Activated naive CD8-positive, alpha-beta T cell treated with anti-CD3 and anti-CD28 coated beads, Interleukin-2, amount 10 ng/mL, durations not matched to agents 7 days and 5 days (primary cell): ENCODE results near the gene SKA2. TPM values are rescaled to one million over a fixed set of nuclear protein-coding genes. Genes with fewer than 3 reads are reported as not detected.

ENCODE experiments used
- ATAC-seq: fragments of 150-1000 bp; cut with Tn5 transposase; one replicate; pipeline ENCODE4 v1.10.0; 2021; ENCODE audit warnings: low read depth, moderate library complexity
- POLR2A ChIA-PET: fragments of 350-600 bp; sonication (Branson Sonifier 250); formaldehyde crosslinking; loops from one replicate; lab custom pipeline; 2021; ENCODE audit warnings: antibody characterized with exemption; lab: Charles Lee
- DNase-seq: peaks from one replicate; pipeline ENCODE4 v3.0.0; 2021
- H3K27ac Mint-ChIP-seq: one replicate; pipeline ENCODE4 v1.8.0; 2022; ENCODE audit warnings: mild to moderate bottlenecking, mixed read lengths
- H3K27me3 Mint-ChIP-seq: one replicate; pipeline ENCODE4 v1.8.0; 2022; ENCODE audit warnings: mild to moderate bottlenecking, moderate library complexity, mixed read lengths
- H3K36me3 Mint-ChIP-seq: one replicate; pipeline ENCODE4 v1.8.0; 2021; ENCODE audit warnings: mild to moderate bottlenecking, mixed read lengths
- H3K4me1 Mint-ChIP-seq: one replicate; pipeline ENCODE4 v1.8.0; 2021; ENCODE audit warnings: mixed read lengths
- H3K4me3 Mint-ChIP-seq: one replicate; pipeline ENCODE4 v1.8.0; 2022; ENCODE audit warnings: mild to moderate bottlenecking, moderate library complexity, mixed read lengths
- H3K9me3 Mint-ChIP-seq: one replicate; pipeline ENCODE4 v1.8.0; 2021; ENCODE audit warnings: mixed read lengths
- total RNA-seq, 2 experiments: library from RNA; stranded (reverse); gene quantifications; one replicate each; pipeline ENCODE4 v1.2.3, GENCODE V29; 2021

SKA2 gene
- total RNA-seq, 2 experiments from 2014 or later = 71.9 to 80.3 TPM

GRCh38 chr17:59172436-59173004 lies 17.5 kb upstream of the SKA2 start:
- POLR2A ChIA-PET = no interaction called here
- ATAC-seq (no peak), DNase-seq (no peak)
- Mint-ChIP-seq H3K27me3 (no peaks in the 10 kb centered on the region), H3K4me3 (no peak overlapping the region), H3K9me3 (peaks cover 3% of the 10 kb centered on the region), H3K36me3 (peaks cover 38% of the 10 kb centered on the region), H3K4me1 (peaks cover 2% of the 10 kb centered on the region), H3K27ac (no peak overlapping the region)

- ATAC-seq = no peak
- H3K36me3 Mint-ChIP-seq = peaks cover 12% of the 10 kb centered on the region
These were observed 12.6 kb upstream of the SKA2 start for GRCh38 chr17:59167571-59168001.

GRCh38 chr17:59165933-59166342 lies 11.0 kb upstream of the SKA2 start:
- peak; percentile 65 for ATAC-seq
- no peak for DNase-seq
- Mint-ChIP-seq H3K27ac (peak overlapping the region; percentile 39), H3K4me3 (no peak overlapping the region), H3K9me3 (no peaks in the 10 kb centered on the region), H3K36me3 (peaks cover 16% of the 10 kb centered on the region), H3K4me1 (peaks cover 6% of the 10 kb centered on the region), H3K27me3 (no peaks in the 10 kb centered on the region)
- POLR2A ChIA-PET = no interaction called here

More at GRCh38 chr17:59167571-59168001, 12.6 kb upstream of the SKA2 start:
- H3K27me3 Mint-ChIP-seq = no peaks in the 10 kb centered on the region
- no peak for DNase-seq
- POLR2A ChIA-PET = no interaction called here
- H3K4me1 Mint-ChIP-seq = peaks cover 4% of the 10 kb centered on the region
- no peak overlapping the region for H3K27ac Mint-ChIP-seq
- no peak overlapping the region for H3K4me3 Mint-ChIP-seq
- no peaks in the 10 kb centered on the region for H3K9me3 Mint-ChIP-seq

- Mint-ChIP-seq H3K9me3 (no peaks in the 10 kb centered on the region), H3K27ac (no peak overlapping the region), H3K4me3 (no peak overlapping the region), H3K27me3 (no peaks in the 10 kb centered on the region), H3K36me3 (peaks cover 22% of the 10 kb centered on the region), H3K4me1 (peaks cover 36% of the 10 kb centered on the region)
- POLR2A ChIA-PET = interaction anchor here (0.9 kb wide), 1 partner anchor 12 kb away, joined by 3 read pairs; no protein-coding TSS in a partner anchor
- DNase-seq = no peak
- no peak for ATAC-seq
These were observed 6.5 kb upstream of the SKA2 start for GRCh38 chr17:59161477-59161876.

- Mint-ChIP-seq H3K27me3 (no peaks in the 10 kb centered on the region), H3K27ac (peak overlapping the region; percentile 35), H3K36me3 (peaks cover 22% of the 10 kb centered on the region), H3K9me3 (no peaks in the 10 kb centered on the region), H3K4me3 (peak overlapping the region; percentile 31), H3K4me1 (peaks cover 31% of the 10 kb centered on the region)
- POLR2A ChIA-PET = no interaction called here
- no peak for ATAC-seq
- DNase-seq = no peak
These were observed 5.4 kb upstream of the SKA2 start for GRCh38 chr17:59160157-59161025.

GRCh38 chr17:59155439-59156177 lies 622 bp upstream of the SKA2 start, which contains the start of gene PRR11:
TSS of gene PRR11 (plus strand) at chr17:59155746. CDS start at chr17:59169753, 14,007 bp downstream.
- ATAC-seq (peak; percentile 89), DNase-seq (peak; percentile 79)
- Mint-ChIP-seq H3K27me3 (no peaks in the 10 kb centered on the region), H3K27ac (no peak within 1 kb of the TSS), H3K4me1 (peaks cover 47% of the 10 kb centered on the region), H3K4me3 (no peak within 1 kb of the TSS), H3K9me3 (no peaks in the 10 kb centered on the region), H3K36me3 (peaks cover 20% of the 10 kb centered on the region)
- POLR2A ChIA-PET = interaction anchor here (0.6 to 1.7 kb wide), 11 partner anchors 8 to 682 kb away, joined by 3 to 23 read pairs (median 5); partner anchors contain the start of genes CLTC, SMG8 and TRIM37

- Mint-ChIP-seq H3K27me3 (no peaks in the 10 kb centered on the region), H3K4me1 (peaks cover 48% of the 10 kb centered on the region), H3K4me3 (no peak overlapping the region), H3K27ac (no peak overlapping the region), H3K36me3 (peaks cover 21% of the 10 kb centered on the region), H3K9me3 (no peaks in the 10 kb centered on the region)
- ATAC-seq = no peak
- DNase-seq = peak; percentile 54
- POLR2A ChIA-PET = interaction anchor here (0.6 to 1.7 kb wide), 7 partner anchors 8 to 635 kb away, joined by 3 to 9 read pairs (median 5); partner anchors contain the start of genes CLTC and TRIM37
These were observed 680 bp downstream of the SKA2 start for GRCh38 chr17:59154292-59154720.

GRCh38 chr17:59152925-59153324 lies 2.1 kb downstream of the SKA2 start:
- Mint-ChIP-seq H3K27ac (no peak overlapping the region), H3K4me3 (no peak overlapping the region), H3K4me1 (peaks cover 42% of the 10 kb centered on the region), H3K9me3 (no peaks in the 10 kb centered on the region), H3K36me3 (peaks cover 19% of the 10 kb centered on the region), H3K27me3 (no peaks in the 10 kb centered on the region)
- POLR2A ChIA-PET = interaction anchor here (0.6 to 1.4 kb wide), 3 partner anchors 46 to 819 kb away, joined by 3 to 6 read pairs (median 3); partner anchors contain the start of gene TRIM37
- DNase-seq (no peak), ATAC-seq (no peak)

- H3K4me1 Mint-ChIP-seq = peaks cover 35% of the 10 kb centered on the region
- peak overlapping the region; percentile 0 for H3K27ac Mint-ChIP-seq
- POLR2A ChIA-PET = interaction anchor here (0.6 kb wide), 1 partner anchor 686 kb away, joined by 5 read pairs; no protein-coding TSS in a partner anchor
- ATAC-seq = no peak
- no peak for DNase-seq
- H3K9me3 Mint-ChIP-seq = no peaks in the 10 kb centered on the region
- no peaks in the 10 kb centered on the region for H3K27me3 Mint-ChIP-seq
- H3K36me3 Mint-ChIP-seq = peaks cover 16% of the 10 kb centered on the region
- peak overlapping the region; percentile 55 for H3K4me3 Mint-ChIP-seq
These were observed 3.4 kb downstream of the SKA2 start for GRCh38 chr17:59151591-59151990.

GRCh38 chr17:59151006-59151405 lies 4.0 kb downstream of the SKA2 start:
- peaks cover 16% of the 10 kb centered on the region for H3K36me3 Mint-ChIP-seq
- H3K27me3 Mint-ChIP-seq = no peaks in the 10 kb centered on the region
- H3K4me3 Mint-ChIP-seq = no peak overlapping the region
- H3K9me3 Mint-ChIP-seq = no peaks in the 10 kb centered on the region
- POLR2A ChIA-PET = interaction anchor here (0.5 kb wide), 1 partner anchor 58 kb away, joined by 3 read pairs; no protein-coding TSS in a partner anchor
- H3K27ac Mint-ChIP-seq = no peak overlapping the region
- H3K4me1 Mint-ChIP-seq = peaks cover 35% of the 10 kb centered on the region
- ATAC-seq (no peak), DNase-seq (no peak)

- no peaks in the 10 kb centered on the region for H3K27me3 Mint-ChIP-seq
- no peaks in the 10 kb centered on the region for H3K9me3 Mint-ChIP-seq
- POLR2A ChIA-PET = interaction anchor here (0.9 to 2.0 kb wide), 2 partner anchors 12 to 43 kb away, joined by 3 to 4 read pairs; partner anchors contain the start of gene TRIM37
- peaks cover 22% of the 10 kb centered on the region for H3K36me3 Mint-ChIP-seq
- ATAC-seq (peak; percentile 59), DNase-seq (no peak)
- peaks cover 40% of the 10 kb centered on the region for H3K4me1 Mint-ChIP-seq
- H3K27ac Mint-ChIP-seq = peak overlapping the region; percentile 69
- H3K4me3 Mint-ChIP-seq = peak overlapping the region; percentile 4
These were observed 5.0 kb downstream of the SKA2 start for GRCh38 chr17:59149841-59150511.

- H3K27ac Mint-ChIP-seq = no peak overlapping the region
- H3K4me3 Mint-ChIP-seq = no peak overlapping the region
- POLR2A ChIA-PET = interaction anchor here (0.7 to 2.0 kb wide), 2 partner anchors 42 to 191 kb away, joined by 4 to 6 read pairs; partner anchors contain the start of gene TRIM37
- H3K36me3 Mint-ChIP-seq = peaks cover 32% of the 10 kb centered on the region
- H3K27me3 Mint-ChIP-seq = no peaks in the 10 kb centered on the region
- no peaks in the 10 kb centered on the region for H3K9me3 Mint-ChIP-seq
- DNase-seq (no peak), ATAC-seq (no peak)
- H3K4me1 Mint-ChIP-seq = peaks cover 40% of the 10 kb centered on the region
These were observed 5.9 kb downstream of the SKA2 start for GRCh38 chr17:59149051-59149450.
